Activated naive CD4-positive, alpha-beta T cell treated with anti-CD3 and anti-CD28 coated beads, Interleukin-2, amount 10 ng/mL, durations not matched to agents 5 hours and 36 hours (primary cell): ENCODE measurements around the gene EXTL1. TPM values are rescaled to one million over a fixed set of nuclear protein-coding genes. Genes with fewer than 3 reads are reported as not detected.

Experiments
- total RNA-seq, 2 experiments: library from RNA; stranded (reverse); gene quantifications; one replicate each; pipeline ENCODE4 v1.2.3, GENCODE V29; 2021

EXTL1 gene
- not detected for total RNA-seq

GRCh38 chr1:26021647-26022403, at the start of gene EXTL1:
EXTL1 (plus strand) TSS chr1:26021775; CDS start chr1:26022647, 872 bp downstream.

DNA sequence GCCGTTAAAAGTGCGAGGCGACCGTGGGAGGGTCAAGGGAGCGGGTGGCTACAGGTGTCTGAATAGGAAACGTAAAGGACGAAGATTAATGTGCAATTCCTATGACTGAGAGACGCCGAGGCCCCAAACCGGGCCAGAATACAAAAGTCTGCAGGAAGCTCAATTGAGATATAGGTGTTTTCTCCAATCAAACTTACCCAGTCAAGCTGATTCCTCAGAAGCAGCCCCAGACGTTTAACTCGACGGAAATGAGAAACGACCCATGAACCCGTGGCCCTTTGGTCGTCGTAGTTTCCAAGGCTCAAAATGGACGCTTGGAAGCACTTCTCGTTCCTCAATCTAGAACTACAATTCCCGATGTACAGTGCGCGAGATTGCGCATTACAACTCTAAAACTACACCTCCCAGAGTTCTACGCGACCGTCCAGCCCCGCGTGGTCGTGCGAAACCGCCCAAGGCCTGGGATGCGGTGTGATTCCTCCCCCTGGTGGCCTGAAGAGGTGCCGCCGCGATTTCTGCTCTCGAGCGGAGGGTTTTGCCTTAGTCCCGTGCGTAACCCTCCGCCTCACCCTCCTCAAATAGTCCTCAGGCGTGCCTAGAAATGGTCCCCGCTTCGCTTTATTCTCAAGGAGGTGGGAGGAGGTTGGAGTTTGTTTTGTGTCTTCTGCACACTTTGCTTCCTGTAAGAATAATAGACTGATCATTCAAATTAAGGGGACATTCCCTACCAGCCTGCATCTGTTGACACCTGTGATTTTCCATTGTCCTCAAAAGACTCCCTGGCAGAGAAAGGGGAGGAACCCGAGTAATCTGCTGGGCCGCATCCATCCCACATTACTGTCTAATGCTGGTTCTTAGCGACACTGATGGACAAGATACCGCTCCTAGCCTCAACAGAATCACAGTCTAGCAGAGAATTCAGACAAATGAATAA, 23.5 kb upstream of the EXTL1 start, which contains the start of gene PAFAH2:
Gene PAFAH2, minus strand, starts transcription at position 236 of the 934 bp plus-strand sequence. CDS start 7,247 bp downstream, outside the sequence.

GRCh38 chr1:26045722-26046245, 24.2 kb downstream of the EXTL1 start, which contains the start of gene SLC30A2:
SLC30A2 (minus strand) TSS chr1:26046118; CDS start chr1:26045896, 222 bp downstream.

GRCh38 chr1:26067432-26067911, 45.9 kb downstream of the EXTL1 start, which contains the start of gene TRIM63:
TRIM63 (minus strand) TSS chr1:26067630; CDS start chr1:26067494, 136 bp downstream.

Other genes starting within 250 kb of the EXTL1 start
- 10 to 100 TPM; 13.4 to 14.3 TPM for gene SELENON, start 221.6 kb upstream of the EXTL1 start, total RNA-seq
- 10 to 100 TPM; 44.0 to 45.6 TPM for gene MTFR1L, start 201.8 kb upstream of the EXTL1 start, total RNA-seq
- gene AUNIP, start 162.3 kb upstream of the EXTL1 start, total RNA-seq = 1 to 10 TPM; 3.0 to 4.4 TPM
- gene PAQR7, start 146.1 kb upstream of the EXTL1 start, total RNA-seq = 1 to 10 TPM; 1.7 to 2.1 TPM
- 100 to 1,000 TPM; 550 to 577 TPM for gene STMN1, start 115.4 kb upstream of the EXTL1 start, total RNA-seq
- gene PAFAH2, start 23.7 kb upstream of the EXTL1 start, total RNA-seq = 10 to 100 TPM in 1 of 2 experiments, 1 to 10 TPM in 1; 9.9 to 10.7 TPM
- gene SLC30A2, start 24.3 kb downstream of the EXTL1 start, total RNA-seq = not detected
- gene TRIM63, start 45.9 kb downstream of the EXTL1 start, total RNA-seq = under 1 TPM in 1 of 2 experiments, not detected in 1; 0.39 TPM
- gene PDIK1L, start 90.0 kb downstream of the EXTL1 start, total RNA-seq = 10 to 100 TPM; 20.7 TPM
- not detected for gene FAM110D, start 137.3 kb downstream of the EXTL1 start, total RNA-seq
- not detected for gene C1orf232, start 147.2 kb downstream of the EXTL1 start, total RNA-seq
- gene ZNF593, start 148.1 kb downstream of the EXTL1 start, total RNA-seq = 10 to 100 TPM; 21.3 to 23.4 TPM
- not detected for gene ZNF593OS, start 150.1 kb downstream of the EXTL1 start, total RNA-seq
- gene CNKSR1, start 155.7 kb downstream of the EXTL1 start, total RNA-seq = 1 to 10 TPM; 4.7 to 5.0 TPM
- not detected for gene CATSPER4, start 168.8 kb downstream of the EXTL1 start, total RNA-seq
- gene CEP85, start 212.4 kb downstream of the EXTL1 start, total RNA-seq = 10 to 100 TPM; 32.9 to 36.6 TPM